HG03135 (cell line): ENCODE data around the gene NELL1.
"Not testable (repeated sequence)": the region's sequence is repeated elsewhere in the genome, so short reads cannot be mapped to it uniquely, and the experiment has no call there.

Source experiments
- ATAC-seq: cut with Tn5 transposase; IDR thresholded peaks from one replicate; pipeline ENCODE4 v1.9.1; 2021; ENCODE audit warnings: mild to moderate bottlenecking, moderate library complexity; ENCODE audit not compliant: unreplicated experiment

NELL1 gene

GRCh38 chr11:21174781-21175180 lies 505.4 kb downstream of the NELL1 start:
- ATAC-seq: no peak

GRCh38 chr11:21177379-21177778 lies 508.0 kb downstream of the NELL1 start:
- ATAC-seq: no peak

DNA sequence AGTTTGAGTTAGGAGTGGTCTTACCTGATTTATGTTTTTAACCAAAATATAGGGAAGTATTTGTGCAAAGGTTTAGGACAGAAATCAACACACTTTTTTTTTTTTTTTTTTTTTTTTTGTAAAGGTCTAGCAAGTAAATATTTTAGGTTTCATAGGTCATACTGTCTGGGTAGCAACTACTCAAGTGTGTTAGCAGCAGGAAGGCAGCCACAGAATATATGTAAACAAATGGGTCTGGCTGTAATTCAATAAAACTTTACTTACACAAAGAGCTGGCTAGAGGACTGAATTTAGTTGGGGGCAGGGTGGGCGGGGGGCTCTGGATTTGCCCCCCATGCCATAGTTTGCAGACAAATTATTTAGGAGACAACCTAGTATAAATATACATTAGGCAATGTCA lies 510.4 kb downstream of the NELL1 start:
- ATAC-seq: no peak

- ATAC-seq: no peak
Observed at GRCh38 chr11:21180182-21180581, 510.8 kb downstream of the NELL1 start.

GRCh38 chr11:21185959-21186358 lies 516.6 kb downstream of the NELL1 start:
- ATAC-seq: no peak

DNA sequence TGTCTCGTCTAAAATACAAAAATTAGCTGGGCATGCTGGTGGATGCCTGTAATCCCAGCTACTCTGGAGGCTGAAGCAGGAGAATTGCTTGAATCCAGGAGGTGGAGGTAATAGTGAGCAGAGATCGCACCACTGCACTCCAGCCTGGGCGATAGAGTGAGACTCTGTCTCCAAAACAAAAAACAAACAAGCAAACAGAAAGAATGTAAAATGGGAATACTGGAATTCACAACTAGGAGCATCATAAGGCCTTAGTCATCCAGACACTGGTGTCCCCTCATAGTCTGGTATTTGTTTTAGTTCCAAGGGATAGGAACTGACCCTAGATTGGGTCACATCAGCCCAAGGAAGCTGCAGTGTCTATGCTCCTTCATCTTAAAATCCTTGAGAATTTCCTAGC lies 520.8 kb downstream of the NELL1 start:
- no peak for ATAC-seq

GRCh38 chr11:21195995-21196394 lies 526.6 kb downstream of the NELL1 start:
- ATAC-seq: no peak

DNA sequence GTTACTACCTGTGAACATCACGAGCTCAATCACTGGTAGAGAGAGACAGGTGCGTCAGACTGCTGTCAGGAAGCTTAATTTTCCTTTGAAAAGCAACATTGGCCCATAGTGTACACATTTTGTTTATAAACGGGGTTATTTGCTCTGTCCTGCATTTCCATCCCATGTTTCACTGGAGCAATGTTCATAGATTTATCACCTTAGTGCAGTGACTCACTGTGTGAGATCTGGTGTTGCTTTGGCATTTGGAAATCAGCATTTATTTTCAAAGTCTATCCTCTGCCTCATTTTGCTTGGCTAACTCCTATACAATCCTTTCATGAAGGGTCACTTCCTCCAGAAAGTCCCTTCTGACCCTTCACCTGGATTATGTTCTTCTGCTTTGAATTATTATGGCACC lies 529.1 kb downstream of the NELL1 start:
- ATAC-seq: no peak

- no peak for ATAC-seq
Observed at GRCh38 chr11:21205205-21205604, 535.8 kb downstream of the NELL1 start.

DNA sequence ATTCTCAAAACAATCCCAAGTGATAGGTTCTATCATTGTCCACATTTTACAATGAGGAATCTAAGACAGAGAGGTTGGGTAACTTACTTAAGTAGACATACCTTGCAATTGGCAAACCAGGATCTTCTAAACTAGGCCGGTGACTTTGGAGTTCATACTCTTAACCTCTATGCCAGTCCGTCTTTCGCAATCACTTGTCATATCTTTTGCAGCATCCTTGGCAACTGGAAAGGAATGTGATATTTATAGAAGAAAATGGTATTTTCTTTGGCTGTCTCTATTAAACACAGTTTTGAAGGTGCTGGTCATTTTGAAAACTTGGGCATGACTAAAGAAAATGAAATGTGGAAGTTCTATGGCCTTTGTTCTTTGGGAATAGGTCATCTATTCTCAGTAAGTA lies 556.5 kb downstream of the NELL1 start:
- no peak for ATAC-seq

GRCh38 chr11:21229224-21229623 lies 559.8 kb downstream of the NELL1 start:
- no peak for ATAC-seq

GRCh38 chr11:21250196-21250595 lies 580.8 kb downstream of the NELL1 start:
- ATAC-seq: no peak

DNA sequence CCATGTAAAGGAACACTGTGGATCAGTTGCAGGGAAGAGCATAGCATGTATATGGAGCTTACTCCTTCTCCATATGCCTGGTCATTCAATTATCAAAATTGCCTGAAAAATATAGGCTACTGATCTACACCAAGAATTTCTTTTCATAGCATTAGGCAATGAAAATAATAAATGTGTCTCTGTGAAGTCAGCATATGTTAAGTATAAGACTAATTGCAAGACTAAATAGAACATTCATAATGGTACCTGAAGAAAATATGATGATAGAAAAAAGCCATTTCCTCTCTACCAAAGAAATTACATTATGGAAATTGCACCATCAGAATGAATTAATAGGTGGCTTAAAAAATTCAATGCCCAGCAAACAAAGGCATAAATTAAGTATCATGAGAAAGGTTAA lies 584.7 kb downstream of the NELL1 start:
- ATAC-seq: no peak

- no peak for ATAC-seq
Observed at GRCh38 chr11:21254790-21255189, 585.4 kb downstream of the NELL1 start.

- no peak for ATAC-seq
Observed at GRCh38 chr11:21257461-21257860, 588.1 kb downstream of the NELL1 start.

DNA sequence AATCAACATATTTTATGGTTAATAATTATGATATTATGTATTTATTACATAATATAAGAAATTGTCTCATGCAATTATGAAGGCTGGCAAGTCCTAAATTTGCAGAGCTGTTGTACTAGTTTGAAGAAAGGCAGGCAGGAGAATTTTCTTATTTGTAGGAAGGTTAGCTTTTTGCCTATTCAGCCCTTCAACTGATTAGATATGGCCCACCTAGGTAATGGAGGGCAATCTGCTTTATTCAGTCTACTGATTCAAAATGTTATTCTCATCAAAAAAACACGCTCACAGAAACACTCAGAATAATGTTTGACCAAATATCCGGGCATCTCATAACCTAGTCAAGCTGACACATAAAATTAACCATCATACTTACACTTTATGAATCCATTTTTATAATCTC lies 589.0 kb downstream of the NELL1 start:
- ATAC-seq: no peak

- no peak for ATAC-seq
Observed at GRCh38 chr11:21260101-21260500, 590.7 kb downstream of the NELL1 start.

GRCh38 chr11:21262992-21263391 lies 593.6 kb downstream of the NELL1 start:
- no peak for ATAC-seq

- ATAC-seq: no peak
Observed at GRCh38 chr11:21264125-21264524, 594.7 kb downstream of the NELL1 start.

GRCh38 chr11:21268036-21268435 lies 598.6 kb downstream of the NELL1 start:
- ATAC-seq: no peak

DNA sequence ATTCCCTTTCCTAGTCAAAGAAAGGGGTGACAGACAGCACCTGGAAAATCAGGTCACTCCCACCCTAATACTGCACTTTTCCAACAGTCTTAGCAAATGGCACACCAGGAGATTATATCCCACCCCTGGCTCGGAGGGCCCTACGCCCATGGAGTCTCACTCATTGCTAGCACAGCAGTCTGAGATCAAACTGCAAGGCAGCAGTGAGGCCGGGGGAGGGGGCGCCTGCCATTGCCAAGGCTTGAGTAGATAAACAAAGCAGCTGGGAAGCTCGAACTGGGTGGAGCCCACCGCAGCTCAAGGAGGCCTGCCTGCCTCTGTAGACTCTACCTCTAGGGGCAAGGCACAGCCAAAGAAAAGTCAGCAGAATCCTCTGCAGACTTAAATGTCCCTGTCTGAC lies 602.8 kb downstream of the NELL1 start:
- ATAC-seq: not testable (repeated sequence)

DNA sequence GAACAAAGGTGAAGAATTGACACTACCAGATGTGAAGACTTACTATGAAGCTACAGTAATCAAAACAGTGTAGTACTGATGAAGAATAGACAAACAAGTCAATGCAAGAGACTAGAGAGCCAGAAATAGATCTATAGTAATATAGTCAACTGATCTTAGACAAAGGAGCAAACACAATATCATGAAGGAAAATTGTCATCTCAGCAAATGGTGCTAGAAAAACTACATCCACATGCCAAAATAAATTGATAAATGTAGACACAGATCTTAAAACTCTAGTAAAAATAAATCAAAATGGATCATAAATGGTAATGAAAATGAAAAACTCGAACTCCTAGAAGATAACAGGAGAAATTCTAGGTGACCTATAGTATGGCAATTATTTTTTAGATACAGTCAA lies 609.5 kb downstream of the NELL1 start:
- no peak for ATAC-seq

- ATAC-seq: no peak
Observed at GRCh38 chr11:21285104-21285503, 615.7 kb downstream of the NELL1 start.

- no peak for ATAC-seq
Observed at GRCh38 chr11:21289686-21290085, 620.3 kb downstream of the NELL1 start.
